ENCODE data around the gene ATP6V0A1.
"Not testable (repeated sequence)": the region's sequence is repeated elsewhere in the genome, so short reads cannot be mapped to it uniquely, and the experiment has no call there.

The ATP6V0A1 gene

DNA sequence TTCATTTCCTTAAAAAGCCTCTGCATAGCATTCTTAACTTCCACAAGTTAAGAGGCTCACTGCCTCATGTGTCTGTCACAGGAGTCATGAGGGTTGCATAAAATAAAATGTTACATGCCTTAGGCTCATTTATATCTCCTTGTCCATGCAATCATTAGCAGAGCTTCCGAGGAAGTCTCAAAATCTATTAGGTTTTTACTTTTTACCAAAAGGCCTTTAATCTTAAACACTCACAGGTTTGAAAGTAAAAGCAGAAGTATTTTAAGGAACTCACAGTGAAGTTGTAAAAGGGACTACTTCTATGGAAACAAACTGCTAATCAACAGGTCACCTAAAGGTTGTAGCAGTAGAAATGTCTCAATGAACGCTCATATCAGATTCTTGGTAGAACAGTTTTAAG, 5.2 kb upstream of the ATP6V0A1 start:
- TF ChIP-seq HDGF (IDR thresholded peaks at IDR 0.05; ENCODE audit: borderline replicate concordance) (no peak), ELF4 (IDR thresholded peaks at IDR 0.05) (no peak)
- POLR2A ChIA-PET, result no interaction called here
- CTCF ChIA-PET, result no interaction called here
- no peak for DNase-seq (ENCODE audit: extremely low spot score)

DNA sequence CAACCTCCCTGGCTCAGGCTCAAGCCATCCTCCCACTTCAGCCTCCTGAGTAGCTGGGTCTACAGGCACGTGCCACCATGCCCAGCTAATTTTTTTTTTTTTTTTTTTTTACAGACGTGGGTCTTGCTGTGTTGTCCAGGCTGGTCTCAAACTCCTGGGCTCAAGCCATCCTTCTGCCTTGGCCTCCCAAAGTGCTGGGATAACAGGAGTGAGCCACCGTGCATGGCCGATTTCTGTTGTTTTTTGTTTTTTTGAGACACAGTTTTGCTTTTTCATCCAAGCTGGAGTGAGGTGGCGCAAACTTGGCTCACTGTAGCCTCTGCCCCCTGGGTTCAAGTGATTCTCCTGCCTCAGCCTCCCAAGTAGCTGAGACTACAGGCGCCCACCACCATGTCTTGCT, 3.7 kb upstream of the ATP6V0A1 start:
- CTCF ChIA-PET; DNase-seq (ENCODE audit: extremely low spot score); POLR2A ChIA-PET: not testable (repeated sequence)

DNA sequence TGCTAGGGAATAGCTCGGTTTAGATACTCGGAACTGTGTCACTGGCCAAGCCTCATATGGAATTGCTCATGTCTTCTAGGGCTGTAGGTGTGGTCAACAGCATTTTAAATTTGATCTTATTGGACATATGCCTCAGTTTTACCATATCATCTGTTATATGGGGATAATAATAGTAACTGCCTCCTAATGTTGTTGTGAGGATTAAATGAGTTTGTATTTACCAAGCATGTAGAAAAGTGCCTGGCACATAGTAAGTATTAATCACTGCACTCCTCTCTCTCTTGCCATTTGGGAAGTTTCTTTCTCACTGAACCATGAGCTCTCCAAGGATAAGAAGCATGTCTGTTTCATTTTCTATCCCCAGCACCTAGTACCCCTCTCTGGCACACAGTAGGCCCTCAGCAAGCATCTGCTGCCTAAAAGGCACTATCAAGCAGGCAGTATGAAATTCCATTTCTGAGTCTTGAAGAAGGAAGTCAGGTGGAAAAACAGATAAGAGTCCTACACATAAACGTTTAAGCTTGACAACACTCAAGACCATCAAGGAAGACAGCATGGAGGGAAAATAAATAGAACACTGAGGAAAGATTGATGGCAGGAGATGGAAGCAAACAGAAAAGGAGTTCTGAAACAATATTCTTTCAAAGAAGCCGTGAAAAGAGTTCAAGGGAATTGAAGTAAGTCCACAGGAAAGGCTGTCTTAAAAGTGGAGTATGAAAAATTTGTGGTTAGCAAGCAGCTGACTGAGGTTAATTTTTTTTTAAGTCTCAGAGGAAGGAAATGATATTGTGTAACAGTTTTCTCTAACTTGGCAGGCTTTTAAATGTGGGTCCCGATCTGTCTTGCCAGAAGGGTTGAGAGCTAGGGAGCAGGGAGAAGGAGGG, 2.2 kb upstream of the ATP6V0A1 start:
- CTCF ChIA-PET, result interaction anchor here (0.7 kb wide), 1 partner anchor 58 kb away, joined by 3 read pairs; no protein-coding TSS in a partner anchor
- DNase-seq (ENCODE audit: extremely low spot score), result no peak
- TF ChIP-seq LEF1 (IDR thresholded peaks at IDR 0.05; ENCODE audit: borderline replicate concordance) (no peak), ELF4 (IDR thresholded peaks at IDR 0.05) (no peak)
- POLR2A ChIA-PET, result interaction anchor here (0.7 to 1.3 kb wide), 3 partner anchors 26 to 33 kb away, joined by 3 to 4 read pairs (median 4); partner anchors contain the start of gene CAVIN1

DNA sequence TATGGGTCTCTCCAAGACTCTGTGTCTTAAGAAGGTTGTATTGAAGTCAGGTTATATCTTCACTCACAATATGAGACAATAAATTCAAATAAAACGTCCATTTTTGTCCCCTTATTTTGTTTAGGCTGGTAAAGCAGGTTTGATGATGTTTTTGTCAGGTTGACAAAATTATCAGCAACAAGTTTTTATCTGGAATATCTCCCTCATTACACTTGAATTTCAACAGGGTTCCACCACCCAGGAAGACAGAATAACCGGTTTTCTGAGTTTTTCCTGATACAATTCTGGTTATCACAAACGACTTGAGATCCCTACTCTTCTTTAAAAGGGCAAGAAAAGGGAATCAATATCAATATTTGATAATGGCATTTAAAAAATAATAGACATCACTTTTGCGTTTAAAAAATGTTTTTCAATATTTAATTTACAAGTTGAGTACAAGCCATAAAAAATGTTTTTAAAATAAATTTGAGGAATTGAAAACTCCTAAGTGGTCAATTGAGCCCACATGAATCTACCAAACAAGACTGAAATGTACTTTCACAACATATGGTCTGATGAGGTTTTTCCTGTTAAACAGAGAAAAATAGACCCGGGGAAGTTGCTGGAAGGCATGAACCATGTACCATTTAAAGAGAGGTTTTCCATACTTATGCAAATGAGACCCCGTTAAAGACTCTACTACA, 1.4 kb upstream of the ATP6V0A1 start:
- CTCF ChIA-PET, result interaction anchor here (0.6 to 0.7 kb wide), 2 partner anchors 57 to 139 kb away, joined by 3 read pairs; no protein-coding TSS in a partner anchor
- no peak for DNase-seq (ENCODE audit: extremely low spot score)
- TF ChIP-seq FOXM1 (IDR thresholded peaks at IDR 0.05; ENCODE audit: borderline replicate concordance) (no peak), BHLHE40 (IDR thresholded peaks at IDR 0.05; ENCODE audit: borderline replicate concordance) (no peak), TARDBP (IDR thresholded peaks at IDR 0.05) (no peak), FOXA1 (IDR thresholded peaks at IDR 0.05) (no peak)
- POLR2A ChIA-PET, result interaction anchor here (0.6 to 1.3 kb wide), 4 partner anchors 27 to 73 kb away, joined by 3 to 4 read pairs (median 4); partner anchors contain the start of gene CAVIN1

DNA sequence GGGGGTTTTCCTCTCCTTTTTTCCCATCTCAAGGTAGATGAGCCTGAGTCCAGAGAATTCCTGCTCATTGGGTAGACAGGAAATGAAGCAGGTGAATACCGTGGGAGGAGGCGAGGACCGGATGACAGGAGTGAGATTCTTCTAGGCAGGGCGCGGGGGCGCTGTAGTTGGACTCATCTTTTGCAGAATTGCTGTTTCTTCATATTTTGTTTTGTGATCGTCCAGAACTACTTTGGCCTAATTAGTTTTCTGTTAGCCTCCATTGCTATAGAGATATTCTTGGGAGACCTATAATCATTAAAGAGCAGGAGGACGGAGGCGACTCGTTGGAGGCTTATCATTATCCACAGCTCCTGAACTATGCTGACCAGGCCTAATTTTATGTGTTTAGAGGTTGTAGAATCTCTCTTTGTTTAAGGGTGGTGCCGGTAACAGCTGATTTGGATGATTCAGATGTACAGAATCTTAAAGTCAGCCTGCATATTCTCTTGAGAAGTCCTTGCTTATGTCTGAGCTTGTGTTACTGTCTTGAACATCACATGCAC, 650 bp downstream of the ATP6V0A1 start:
- ChIA-PET CTCF (interaction anchor here (0.6 to 1.3 kb wide), 2 partner anchors 10 to 17 kb away, joined by 4 to 6 read pairs; no protein-coding TSS in a partner anchor), POLR2A (interaction anchor here (0.9 kb wide), 1 partner anchor 10 kb away, joined by 3 read pairs; no protein-coding TSS in a partner anchor)
- peak; percentile 52 for DNase-seq (ENCODE audit: extremely low spot score)
- TF ChIP-seq ELF4 (IDR thresholded peaks at IDR 0.05), result no peak
- TF ChIP-seq FOXM1 (IDR thresholded peaks at IDR 0.05; ENCODE audit: borderline replicate concordance), result no peak
- no peak for TF ChIP-seq ZNF384 (IDR thresholded peaks at IDR 0.05)
- TF ChIP-seq BHLHE40 (IDR thresholded peaks at IDR 0.05; ENCODE audit: borderline replicate concordance), result no peak
- TF ChIP-seq HDGF (IDR thresholded peaks at IDR 0.05; ENCODE audit: borderline replicate concordance), result no peak
- TF ChIP-seq FOXA1 (IDR thresholded peaks at IDR 0.05), result no peak
- TF ChIP-seq TARDBP (IDR thresholded peaks at IDR 0.05), result no peak
- no peak for TF ChIP-seq NFRKB (IDR thresholded peaks at IDR 0.05)
- TF ChIP-seq SUZ12 (IDR thresholded peaks at IDR 0.05), result no peak
- TF ChIP-seq L3MBTL2 (conservative IDR thresholded peaks at IDR 0.05), result no peak
- TF ChIP-seq, protein P1, sequence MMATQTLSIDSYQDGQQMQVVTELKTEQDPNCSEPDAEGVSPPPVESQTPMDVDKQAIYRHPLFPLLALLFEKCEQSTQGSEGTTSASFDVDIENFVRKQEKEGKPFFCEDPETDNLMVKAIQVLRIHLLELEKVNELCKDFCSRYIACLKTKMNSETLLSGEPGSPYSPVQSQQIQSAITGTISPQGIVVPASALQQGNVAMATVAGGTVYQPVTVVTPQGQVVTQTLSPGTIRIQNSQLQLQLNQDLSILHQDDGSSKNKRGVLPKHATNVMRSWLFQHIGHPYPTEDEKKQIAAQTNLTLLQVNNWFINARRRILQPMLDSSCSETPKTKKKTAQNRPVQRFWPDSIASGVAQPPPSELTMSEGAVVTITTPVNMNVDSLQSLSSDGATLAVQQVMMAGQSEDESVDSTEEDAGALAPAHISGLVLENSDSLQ (IDR thresholded peaks at IDR 0.05), result no peak
- TF ChIP-seq CTBP1 (IDR thresholded peaks at IDR 0.05; ENCODE audit: borderline replicate concordance), result no peak
- no peak for TF ChIP-seq FOXK2 (IDR thresholded peaks at IDR 0.05)
- no peak for TF ChIP-seq ARNT (IDR thresholded peaks at IDR 0.05)
- TF ChIP-seq SP1 (IDR thresholded peaks at IDR 0.05), result no peak
- no peak for TF ChIP-seq LEF1 (IDR thresholded peaks at IDR 0.05; ENCODE audit: borderline replicate concordance)

DNA sequence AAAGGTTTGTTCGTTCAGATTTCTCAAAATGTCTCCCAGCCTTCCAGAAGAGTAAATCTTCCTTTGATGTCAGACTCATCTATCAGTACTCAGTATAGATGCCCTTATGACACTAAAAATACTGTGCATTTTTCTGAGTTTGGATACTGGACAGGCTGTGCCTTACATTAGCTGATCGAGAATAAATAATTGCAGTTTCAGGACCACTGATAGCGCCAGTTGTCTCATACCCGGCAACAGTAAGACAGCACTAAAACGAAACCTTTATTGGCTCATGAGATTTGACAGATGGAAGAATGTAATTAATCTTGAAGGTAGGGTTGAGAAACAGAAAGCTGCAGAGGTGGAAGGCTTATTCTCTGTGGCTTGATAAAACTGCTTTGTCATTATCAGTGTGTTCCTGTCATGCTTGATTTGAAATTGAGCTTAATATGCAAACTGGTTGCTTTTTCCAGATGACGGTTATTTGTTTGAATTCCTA, 1.2 kb downstream of the ATP6V0A1 start:
- ChIA-PET CTCF (interaction anchor here (0.6 to 1.3 kb wide), 3 partner anchors 9 to 36 kb away, joined by 4 to 6 read pairs (median 5); no protein-coding TSS in a partner anchor), POLR2A (interaction anchor here (0.9 kb wide), 1 partner anchor 9 kb away, joined by 3 read pairs; no protein-coding TSS in a partner anchor)
- DNase-seq (ENCODE audit: extremely low spot score), result peak; percentile 17
- no peak for TF ChIP-seq FOXM1 (IDR thresholded peaks at IDR 0.05; ENCODE audit: borderline replicate concordance)
- no peak for TF ChIP-seq ZNF384 (IDR thresholded peaks at IDR 0.05)
- TF ChIP-seq LEF1 (IDR thresholded peaks at IDR 0.05; ENCODE audit: borderline replicate concordance), result peak; percentile 67; the same call in 1 of the 2 replicates
- TF ChIP-seq, protein P1 (IDR thresholded peaks at IDR 0.05), result peak; percentile 63
- no peak for TF ChIP-seq HDGF (IDR thresholded peaks at IDR 0.05; ENCODE audit: borderline replicate concordance)
- TF ChIP-seq BHLHE40 (IDR thresholded peaks at IDR 0.05; ENCODE audit: borderline replicate concordance), result no peak
- TF ChIP-seq CTBP1 (IDR thresholded peaks at IDR 0.05; ENCODE audit: borderline replicate concordance), result no peak
- TF ChIP-seq ELF4 (IDR thresholded peaks at IDR 0.05), result no peak
- no peak for TF ChIP-seq NFRKB (IDR thresholded peaks at IDR 0.05)

All from HEK293T (cell line).